Suprapubic skin (tissue), 3 donors: ENCODE measurements around the gene LGI1.

Source experiments
- POLR2A ChIP-seq, 2 donors: fragments of 450-650 bp; IDR thresholded peaks; one replicate each; pipeline ENCODE4 v1.6.1; 2017; ENCODE audit warnings: antibody characterized with exemption in 2 of 2, mild to moderate bottlenecking in 2 of 2, moderate library complexity in 2 of 2
- TF ChIP-seq, protein P1 (sequence below), 2 donors: fragments of 200-600 bp in 1 of 2; fragments of 450-650 bp in 1 of 2; sonication (generic) in 1 of 2; IDR thresholded peaks; one replicate each; pipeline ENCODE4 v1.5.1; 2016 to 2019; ENCODE audit warnings: antibody characterized with exemption in 2 of 2, mild to moderate bottlenecking in 1 of 2, moderate library complexity in 1 of 2

DNA sequence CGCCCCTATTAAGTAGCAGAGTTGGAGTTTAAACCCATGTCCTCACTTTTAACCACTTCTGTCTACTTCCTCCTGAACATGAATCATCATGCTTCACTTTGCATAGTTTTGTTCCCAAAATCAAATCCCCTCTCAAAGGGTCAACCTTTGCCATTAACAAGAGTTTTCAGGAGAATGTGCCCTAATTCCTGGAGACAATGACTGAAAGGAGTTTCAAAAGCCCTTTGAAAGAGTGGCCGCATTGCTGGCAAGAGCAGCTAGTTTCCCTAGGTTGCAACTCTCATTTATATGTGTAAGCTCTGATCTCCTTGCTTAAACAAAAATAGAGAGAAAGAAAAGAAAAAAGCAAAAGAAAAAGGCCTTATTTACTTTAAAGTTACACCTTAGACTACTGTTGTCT is 9.2 kb downstream of the LGI1 start:
- TF ChIP-seq, protein P1, sequence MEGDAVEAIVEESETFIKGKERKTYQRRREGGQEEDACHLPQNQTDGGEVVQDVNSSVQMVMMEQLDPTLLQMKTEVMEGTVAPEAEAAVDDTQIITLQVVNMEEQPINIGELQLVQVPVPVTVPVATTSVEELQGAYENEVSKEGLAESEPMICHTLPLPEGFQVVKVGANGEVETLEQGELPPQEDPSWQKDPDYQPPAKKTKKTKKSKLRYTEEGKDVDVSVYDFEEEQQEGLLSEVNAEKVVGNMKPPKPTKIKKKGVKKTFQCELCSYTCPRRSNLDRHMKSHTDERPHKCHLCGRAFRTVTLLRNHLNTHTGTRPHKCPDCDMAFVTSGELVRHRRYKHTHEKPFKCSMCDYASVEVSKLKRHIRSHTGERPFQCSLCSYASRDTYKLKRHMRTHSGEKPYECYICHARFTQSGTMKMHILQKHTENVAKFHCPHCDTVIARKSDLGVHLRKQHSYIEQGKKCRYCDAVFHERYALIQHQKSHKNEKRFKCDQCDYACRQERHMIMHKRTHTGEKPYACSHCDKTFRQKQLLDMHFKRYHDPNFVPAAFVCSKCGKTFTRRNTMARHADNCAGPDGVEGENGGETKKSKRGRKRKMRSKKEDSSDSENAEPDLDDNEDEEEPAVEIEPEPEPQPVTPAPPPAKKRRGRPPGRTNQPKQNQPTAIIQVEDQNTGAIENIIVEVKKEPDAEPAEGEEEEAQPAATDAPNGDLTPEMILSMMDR (IDR thresholded peaks at IDR 0.05) = no peak
- TF ChIP-seq POLR2A (IDR thresholded peaks at IDR 0.05) = no peak
